Peyer's patch (tissue), 4 donors: ENCODE measurements around the gene RANBP10. TPM values are rescaled to one million over a fixed set of nuclear protein-coding genes. Genes with fewer than 3 reads are reported as not detected.

ENCODE experiments used
- DNase-seq, 3 donors: peaks; one replicate each; pipeline ENCODE4 v3.0.0-alpha.2; 2017 to 2019
- H3K27ac ChIP-seq, 4 donors: fragments of 200-600 bp; sonication (generic); one replicate each; pipeline ENCODE4 v1.5.1; 2016 to 2019
- H3K27me3 ChIP-seq, 2 donors: fragments of 200-600 bp; sonication (generic); one replicate each; pipeline ENCODE4 v1.5.1; 2019
- H3K36me3 ChIP-seq, 3 donors: fragments of 200-600 bp; sonication (generic); one replicate each; pipeline ENCODE4 v1.5.1; 2016 to 2019
- H3K4me1 ChIP-seq, 4 donors: fragments of 200-600 bp; sonication (generic); one replicate each; pipeline ENCODE4 v1.5.1; 2016 to 2019
- H3K4me3 ChIP-seq, 4 donors: fragments of 200-600 bp; sonication (generic); 1 replicate in 3 of 4; 2 replicates in 1 of 4; pipeline ENCODE4 v1.5.1; 2016 to 2019; ENCODE audit warnings: mild to moderate bottlenecking in 1 of 4
- H3K9me3 ChIP-seq, 4 donors: fragments of 200-600 bp; sonication (generic); one replicate each; pipeline ENCODE4 v1.5.1; 2016 to 2019; ENCODE audit warnings: mild to moderate bottlenecking in 1 of 4
- CTCF ChIP-seq, 6 experiments: fragments of 450-650 bp in 4 of 6; fragments of 200-600 bp in 2 of 6; sonication (generic) in 1 of 6; IDR thresholded peaks; one replicate each; pipeline ENCODE4 v1.5.1; 2017 to 2019; ENCODE audit warnings: antibody characterized with exemption in 6 of 6, mild to moderate bottlenecking in 3 of 6, moderate library complexity in 1 of 6
- POLR2A ChIP-seq, 2 donors: fragments of 450-650 bp; IDR thresholded peaks; one replicate each; pipeline ENCODE4 v1.5.1; 2017; ENCODE audit warnings: antibody characterized with exemption in 2 of 2, mild to moderate bottlenecking in 2 of 2, moderate library complexity in 2 of 2
- total RNA-seq, 4 donors: library from RNA; depleted of rRNA; stranded (reverse); fragments of >200 nt; gene quantifications; one replicate each; pipeline ENCODE4 v1.1.0, GENCODE V29; 2016

RANBP10 gene
- total RNA-seq, 4 donors from 2014 or later: 15.2 to 29.9 (median 24.0) TPM

DNA sequence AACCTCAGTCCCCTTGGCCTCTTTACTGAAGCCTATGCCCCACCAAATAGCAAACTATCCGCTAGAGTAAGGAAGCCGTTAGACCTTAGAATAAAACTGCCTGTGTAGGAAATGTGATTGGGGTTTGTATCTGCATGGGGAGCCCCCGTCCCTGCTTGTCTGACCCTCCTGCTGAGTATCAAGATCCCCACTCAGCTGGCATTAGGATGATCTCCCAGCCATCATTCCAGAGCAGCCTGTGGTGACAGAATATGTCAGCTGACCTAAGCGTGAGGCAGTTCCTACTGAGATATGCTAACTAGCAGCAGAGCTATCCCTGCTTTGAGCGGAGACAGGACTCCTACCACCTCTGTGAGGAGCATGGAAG lies 86.6 kb downstream of the RANBP10 start:
- Histone ChIP-seq H3K9me3 (no peaks in the 10 kb centered on the region), H3K27ac (peak overlapping the region; percentile 54 to 88 (median 82)), H3K4me1 (peaks cover 0 to 38% (median 4%) of the 10 kb centered on the region in 4 donors), H3K27me3 (no peaks in the 10 kb centered on the region), H3K4me3 (peak overlapping the region; percentile 75 to 96 (median 82)), H3K36me3 (no peaks in the 10 kb centered on the region)
- peak in 2 of 3 donors; percentile 40 to 56 for DNase-seq
- TF ChIP-seq POLR2A (IDR thresholded peaks at IDR 0.05): no peak
- no peak for TF ChIP-seq CTCF (IDR thresholded peaks at IDR 0.05)

- DNase-seq: peak; percentile 96 to 99 (median 98)
- H3K27me3 ChIP-seq: no peaks in the 10 kb centered on the region
- peak within 1 kb of the TSS; percentile 75 to 96 (median 82) for H3K4me3 ChIP-seq
- H3K9me3 ChIP-seq: no peaks in the 10 kb centered on the region
- H3K36me3 ChIP-seq: no peaks in the 10 kb centered on the region
- H3K27ac ChIP-seq: peak within 1 kb of the TSS; percentile 54 to 88 (median 82)
- peak in 2 of 6 experiments; percentile 14 to 15 for TF ChIP-seq CTCF (IDR thresholded peaks at IDR 0.05)
- peak; percentile 71 to 87 for TF ChIP-seq POLR2A (IDR thresholded peaks at IDR 0.05)
- peaks cover 0 to 40% (median 4%) of the 10 kb centered on the region in 4 donors for H3K4me1 ChIP-seq
Measured at GRCh38 chr16:67719048-67719777, 87.1 kb downstream of the RANBP10 start, which contains the start of gene GFOD2. GFOD2 (minus strand) TSS chr16:67719316; CDS start chr16:67685715, 33,601 bp downstream.

DNA sequence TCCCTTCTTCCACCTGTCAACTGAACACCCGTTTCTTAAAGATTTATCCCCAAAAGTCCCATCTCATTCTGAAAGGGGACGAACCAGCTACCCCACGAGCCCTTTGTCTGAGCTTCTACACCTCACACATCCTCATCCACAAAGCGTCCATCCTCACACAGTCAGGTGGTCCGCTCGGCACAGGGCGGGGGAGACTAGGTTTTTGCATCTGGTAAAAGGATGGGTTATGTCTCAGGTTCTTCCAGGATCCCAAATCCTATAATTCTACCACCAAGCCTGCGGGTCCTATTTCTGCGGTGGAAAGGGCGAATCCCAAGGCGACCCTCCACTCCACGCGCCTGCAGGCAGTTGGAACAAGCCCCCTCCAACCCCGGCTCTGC lies 87.7 kb downstream of the RANBP10 start:
- peak overlapping the region; percentile 75 to 96 (median 82) for H3K4me3 ChIP-seq
- H3K36me3 ChIP-seq: no peaks in the 10 kb centered on the region
- H3K4me1 ChIP-seq: peaks cover 0 to 40% (median 4%) of the 10 kb centered on the region in 4 donors
- no peaks in the 10 kb centered on the region for H3K27me3 ChIP-seq
- TF ChIP-seq POLR2A (IDR thresholded peaks at IDR 0.05): no peak
- no peak for TF ChIP-seq CTCF (IDR thresholded peaks at IDR 0.05)
- H3K27ac ChIP-seq: peak overlapping the region; percentile 54 to 88 (median 82)
- peak in 1 of 3 donors; percentile 21 for DNase-seq
- no peaks in the 10 kb centered on the region for H3K9me3 ChIP-seq

- no peaks in the 10 kb centered on the region for H3K27me3 ChIP-seq
- H3K36me3 ChIP-seq: no peaks in the 10 kb centered on the region
- no peak overlapping the region for H3K27ac ChIP-seq
- no peak for DNase-seq
- no peaks in the 10 kb centered on the region for H3K9me3 ChIP-seq
- TF ChIP-seq POLR2A (IDR thresholded peaks at IDR 0.05) (no peak), CTCF (IDR thresholded peaks at IDR 0.05) (no peak)
- no peak overlapping the region for H3K4me3 ChIP-seq
- peaks cover 0 to 44% (median 4%) of the 10 kb centered on the region in 4 donors for H3K4me1 ChIP-seq
Measured at GRCh38 chr16:67716097-67716496, 90.3 kb downstream of the RANBP10 start.

DNA sequence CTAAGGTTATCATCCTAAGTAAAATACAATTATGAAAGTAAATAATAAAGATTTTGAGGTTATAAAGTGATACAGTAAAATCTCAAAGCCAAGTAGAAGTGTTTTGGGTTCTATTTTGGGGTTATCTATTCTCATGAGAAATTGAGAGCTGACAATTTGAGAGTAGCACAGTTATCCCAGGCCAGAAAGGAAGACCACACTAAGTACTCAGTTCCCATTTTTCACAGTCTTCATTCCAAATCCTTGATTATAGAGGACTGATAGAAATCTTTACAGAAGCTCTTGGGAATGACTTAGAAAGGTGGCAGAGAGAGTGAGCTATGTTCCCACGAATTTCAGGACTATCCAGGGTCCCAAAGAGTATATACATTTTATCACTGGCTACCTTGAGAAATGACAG lies 91.8 kb downstream of the RANBP10 start:
- DNase-seq: no peak
- H3K36me3 ChIP-seq: no peaks in the 10 kb centered on the region
- no peak overlapping the region for H3K27ac ChIP-seq
- no peak overlapping the region for H3K4me3 ChIP-seq
- peaks cover 0 to 34% (median 4%) of the 10 kb centered on the region in 4 donors for H3K4me1 ChIP-seq
- TF ChIP-seq CTCF (IDR thresholded peaks at IDR 0.05) (no peak), POLR2A (IDR thresholded peaks at IDR 0.05) (no peak)
- H3K27me3 ChIP-seq: no peaks in the 10 kb centered on the region
- H3K9me3 ChIP-seq: no peaks in the 10 kb centered on the region
